H1 (cell line): Measurements from ENCODE around the gene KDELR1. TPM values are rescaled to one million over a fixed set of nuclear protein-coding genes. Genes with fewer than 3 reads are reported as not detected.

Experiments used
- CTBP2 ChIP-seq: IDR thresholded peaks from 2 replicates; pipeline ENCODE4 v1.7.0; 2011; ENCODE audit warnings: borderline replicate concordance, mild to moderate bottlenecking, moderate library complexity, mixed read lengths, low read length; ENCODE audit not compliant: insufficient read depth, insufficient read length
- EGR1 ChIP-seq: IDR thresholded peaks from 2 replicates; pipeline ENCODE4 v1.6.1; 2011; ENCODE audit warnings: low read depth, low read length, borderline replicate concordance
- HDAC2 ChIP-seq, 2 experiments: fragments of 300-600 bp in 1 of 2; sonication (generic) in 1 of 2; IDR thresholded peaks; 2 replicates each; pipeline ENCODE4 v1.6.1; 2011 to 2012; ENCODE audit warnings: low read depth in 2 of 2, low read length in 2 of 2, mild to moderate bottlenecking in 2 of 2, moderate library complexity in 2 of 2, borderline replicate concordance in 1 of 2, inconsistent platforms in 1 of 2
- POLR2AphosphoS5 ChIP-seq: IDR thresholded peaks from 2 replicates; pipeline ENCODE4 v1.6.1; 2011; ENCODE audit warnings: low read depth, low read length
- POU5F1 ChIP-seq: IDR thresholded peaks from 2 replicates; pipeline ENCODE4 v1.6.1; 2011; ENCODE audit warnings: low read depth, mild to moderate bottlenecking, low read length, moderate library complexity
- polyA plus RNA-seq, 7 experiments: library from polyadenylated mRNA; depleted of rRNA in 3 of 7; stranded (reverse) in 5 of 7; unstranded in 2 of 7; fragments of >200 nt in 5 of 7; fragments of 200-250 nt in 2 of 7; gene quantifications; 1 replicate in 5 of 7; 2 replicates in 1 of 7; 4 replicates in 1 of 7; pipeline versions ENCODE4 v1.2.1 to v1.2.3, GENCODE V29; 2011 to 2013; ENCODE audit warnings: missing spikeins in 2 of 7, mixed read lengths in 2 of 7
- total RNA-seq: library from RNA; stranded (reverse); fragmentation: NEBNext Ultra II Directional; extraction: Animal tissue kit (Norgen Biotek cat#: 25700); gene quantifications from 2 replicates; pipeline ENCODE4 v1.2.1, GENCODE V29; 2021
- TF ChIP-seq, protein P1 (sequence below): IDR thresholded peaks from 2 replicates; pipeline ENCODE4 v1.6.1; 2012; ENCODE audit warnings: inconsistent platforms
- TF ChIP-seq, protein P2 (sequence below): fragments of 300-600 bp; sonication (generic); IDR thresholded peaks from 2 replicates; pipeline ENCODE4 v1.7.1; 2012; ENCODE audit warnings: low read length, moderate library complexity, mild to moderate bottlenecking, inconsistent platforms; ENCODE audit not compliant: insufficient replicate concordance

KDELR1 gene
- total and polyA plus RNA-seq, 2 of the 8 experiments (the other 6 are each of a cell fraction or from before 2014, with no cell fraction given), result 225 to 231 TPM

DNA sequence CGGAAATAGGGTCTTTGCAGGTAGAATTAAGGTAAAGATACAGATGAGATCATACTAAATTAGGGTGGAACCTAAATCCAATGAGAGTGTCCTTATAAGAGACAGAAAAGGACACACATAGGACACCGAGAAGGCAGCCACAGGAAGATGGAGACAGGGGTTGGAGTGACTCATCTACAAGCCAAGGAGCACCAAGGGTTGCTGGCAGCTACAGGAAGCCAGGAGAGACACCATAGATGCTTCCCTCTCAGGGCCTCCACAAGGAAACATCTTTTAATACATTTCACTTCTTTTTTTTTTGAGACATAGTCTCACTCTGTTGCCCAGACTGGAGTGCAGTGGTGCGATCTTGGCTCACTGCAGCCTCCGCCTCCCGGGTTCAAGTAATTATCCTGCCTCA, 37.7 kb downstream of the KDELR1 start (continued):
- TF ChIP-seq POU5F1, result no peak
- TF ChIP-seq EGR1, result no peak
- TF ChIP-seq, protein P1, sequence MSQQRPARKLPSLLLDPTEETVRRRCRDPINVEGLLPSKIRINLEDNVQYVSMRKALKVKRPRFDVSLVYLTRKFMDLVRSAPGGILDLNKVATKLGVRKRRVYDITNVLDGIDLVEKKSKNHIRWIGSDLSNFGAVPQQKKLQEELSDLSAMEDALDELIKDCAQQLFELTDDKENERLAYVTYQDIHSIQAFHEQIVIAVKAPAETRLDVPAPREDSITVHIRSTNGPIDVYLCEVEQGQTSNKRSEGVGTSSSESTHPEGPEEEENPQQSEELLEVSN, result no peak
- TF ChIP-seq POLR2AphosphoS5, result no peak
- TF ChIP-seq, protein P2, sequence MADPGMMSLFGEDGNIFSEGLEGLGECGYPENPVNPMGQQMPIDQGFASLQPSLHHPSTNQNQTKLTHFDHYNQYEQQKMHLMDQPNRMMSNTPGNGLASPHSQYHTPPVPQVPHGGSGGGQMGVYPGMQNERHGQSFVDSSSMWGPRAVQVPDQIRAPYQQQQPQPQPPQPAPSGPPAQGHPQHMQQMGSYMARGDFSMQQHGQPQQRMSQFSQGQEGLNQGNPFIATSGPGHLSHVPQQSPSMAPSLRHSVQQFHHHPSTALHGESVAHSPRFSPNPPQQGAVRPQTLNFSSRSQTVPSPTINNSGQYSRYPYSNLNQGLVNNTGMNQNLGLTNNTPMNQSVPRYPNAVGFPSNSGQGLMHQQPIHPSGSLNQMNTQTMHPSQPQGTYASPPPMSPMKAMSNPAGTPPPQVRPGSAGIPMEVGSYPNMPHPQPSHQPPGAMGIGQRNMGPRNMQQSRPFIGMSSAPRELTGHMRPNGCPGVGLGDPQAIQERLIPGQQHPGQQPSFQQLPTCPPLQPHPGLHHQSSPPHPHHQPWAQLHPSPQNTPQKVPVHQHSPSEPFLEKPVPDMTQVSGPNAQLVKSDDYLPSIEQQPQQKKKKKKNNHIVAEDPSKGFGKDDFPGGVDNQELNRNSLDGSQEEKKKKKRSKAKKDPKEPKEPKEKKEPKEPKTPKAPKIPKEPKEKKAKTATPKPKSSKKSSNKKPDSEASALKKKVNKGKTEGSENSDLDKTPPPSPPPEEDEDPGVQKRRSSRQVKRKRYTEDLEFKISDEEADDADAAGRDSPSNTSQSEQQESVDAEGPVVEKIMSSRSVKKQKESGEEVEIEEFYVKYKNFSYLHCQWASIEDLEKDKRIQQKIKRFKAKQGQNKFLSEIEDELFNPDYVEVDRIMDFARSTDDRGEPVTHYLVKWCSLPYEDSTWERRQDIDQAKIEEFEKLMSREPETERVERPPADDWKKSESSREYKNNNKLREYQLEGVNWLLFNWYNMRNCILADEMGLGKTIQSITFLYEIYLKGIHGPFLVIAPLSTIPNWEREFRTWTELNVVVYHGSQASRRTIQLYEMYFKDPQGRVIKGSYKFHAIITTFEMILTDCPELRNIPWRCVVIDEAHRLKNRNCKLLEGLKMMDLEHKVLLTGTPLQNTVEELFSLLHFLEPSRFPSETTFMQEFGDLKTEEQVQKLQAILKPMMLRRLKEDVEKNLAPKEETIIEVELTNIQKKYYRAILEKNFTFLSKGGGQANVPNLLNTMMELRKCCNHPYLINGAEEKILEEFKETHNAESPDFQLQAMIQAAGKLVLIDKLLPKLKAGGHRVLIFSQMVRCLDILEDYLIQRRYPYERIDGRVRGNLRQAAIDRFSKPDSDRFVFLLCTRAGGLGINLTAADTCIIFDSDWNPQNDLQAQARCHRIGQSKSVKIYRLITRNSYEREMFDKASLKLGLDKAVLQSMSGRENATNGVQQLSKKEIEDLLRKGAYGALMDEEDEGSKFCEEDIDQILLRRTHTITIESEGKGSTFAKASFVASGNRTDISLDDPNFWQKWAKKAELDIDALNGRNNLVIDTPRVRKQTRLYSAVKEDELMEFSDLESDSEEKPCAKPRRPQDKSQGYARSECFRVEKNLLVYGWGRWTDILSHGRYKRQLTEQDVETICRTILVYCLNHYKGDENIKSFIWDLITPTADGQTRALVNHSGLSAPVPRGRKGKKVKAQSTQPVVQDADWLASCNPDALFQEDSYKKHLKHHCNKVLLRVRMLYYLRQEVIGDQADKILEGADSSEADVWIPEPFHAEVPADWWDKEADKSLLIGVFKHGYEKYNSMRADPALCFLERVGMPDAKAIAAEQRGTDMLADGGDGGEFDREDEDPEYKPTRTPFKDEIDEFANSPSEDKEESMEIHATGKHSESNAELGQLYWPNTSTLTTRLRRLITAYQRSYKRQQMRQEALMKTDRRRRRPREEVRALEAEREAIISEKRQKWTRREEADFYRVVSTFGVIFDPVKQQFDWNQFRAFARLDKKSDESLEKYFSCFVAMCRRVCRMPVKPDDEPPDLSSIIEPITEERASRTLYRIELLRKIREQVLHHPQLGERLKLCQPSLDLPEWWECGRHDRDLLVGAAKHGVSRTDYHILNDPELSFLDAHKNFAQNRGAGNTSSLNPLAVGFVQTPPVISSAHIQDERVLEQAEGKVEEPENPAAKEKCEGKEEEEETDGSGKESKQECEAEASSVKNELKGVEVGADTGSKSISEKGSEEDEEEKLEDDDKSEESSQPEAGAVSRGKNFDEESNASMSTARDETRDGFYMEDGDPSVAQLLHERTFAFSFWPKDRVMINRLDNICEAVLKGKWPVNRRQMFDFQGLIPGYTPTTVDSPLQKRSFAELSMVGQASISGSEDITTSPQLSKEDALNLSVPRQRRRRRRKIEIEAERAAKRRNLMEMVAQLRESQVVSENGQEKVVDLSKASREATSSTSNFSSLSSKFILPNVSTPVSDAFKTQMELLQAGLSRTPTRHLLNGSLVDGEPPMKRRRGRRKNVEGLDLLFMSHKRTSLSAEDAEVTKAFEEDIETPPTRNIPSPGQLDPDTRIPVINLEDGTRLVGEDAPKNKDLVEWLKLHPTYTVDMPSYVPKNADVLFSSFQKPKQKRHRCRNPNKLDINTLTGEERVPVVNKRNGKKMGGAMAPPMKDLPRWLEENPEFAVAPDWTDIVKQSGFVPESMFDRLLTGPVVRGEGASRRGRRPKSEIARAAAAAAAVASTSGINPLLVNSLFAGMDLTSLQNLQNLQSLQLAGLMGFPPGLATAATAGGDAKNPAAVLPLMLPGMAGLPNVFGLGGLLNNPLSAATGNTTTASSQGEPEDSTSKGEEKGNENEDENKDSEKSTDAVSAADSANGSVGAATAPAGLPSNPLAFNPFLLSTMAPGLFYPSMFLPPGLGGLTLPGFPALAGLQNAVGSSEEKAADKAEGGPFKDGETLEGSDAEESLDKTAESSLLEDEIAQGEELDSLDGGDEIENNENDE, result no peak
- TF ChIP-seq HDAC2 (IDR thresholded peaks at IDR 0.05; ENCODE audit: borderline replicate concordance in 1 of 2, low read depth in 2 of 2, low read length in 2 of 2), result no peak
- TF ChIP-seq CTBP2, result no peak
